22Rv1 (cell line): ENCODE measurements around the gene ATP6V0C.

Experiments
- H3K27ac ChIP-seq: fragments of 450-650 bp; 2 replicates; pipeline ENCODE4 v1.5.1; 2017
- ZFX ChIP-seq: fragments of 450-650 bp; IDR thresholded peaks from 2 replicates; pipeline ENCODE4 v1.6.1; 2017; ENCODE audit warnings: antibody characterized with exemption, borderline replicate concordance
- TF ChIP-seq, protein P1 (sequence below): fragments of 450-650 bp; IDR thresholded peaks from 2 replicates; pipeline ENCODE4 v1.5.1; 2017; ENCODE audit warnings: mild to moderate bottlenecking

The ATP6V0C gene

DNA sequence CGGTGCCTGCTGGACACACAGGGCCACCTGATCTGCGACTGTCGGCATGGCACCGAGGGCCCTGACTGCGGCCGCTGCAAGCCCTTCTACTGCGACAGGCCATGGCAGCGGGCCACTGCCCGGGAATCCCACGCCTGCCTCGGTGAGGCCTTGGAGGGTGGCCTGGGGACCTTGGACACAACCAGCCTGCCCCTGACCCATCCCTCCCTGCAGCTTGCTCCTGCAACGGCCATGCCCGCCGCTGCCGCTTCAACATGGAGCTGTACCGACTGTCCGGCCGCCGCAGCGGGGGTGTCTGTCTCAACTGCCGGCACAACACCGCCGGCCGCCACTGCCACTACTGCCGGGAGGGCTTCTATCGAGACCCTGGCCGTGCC, 41.3 kb upstream of the ATP6V0C start:
- peak overlapping the region; percentile 95 for H3K27ac ChIP-seq
- TF ChIP-seq ZFX = no peak
- TF ChIP-seq, protein P1, sequence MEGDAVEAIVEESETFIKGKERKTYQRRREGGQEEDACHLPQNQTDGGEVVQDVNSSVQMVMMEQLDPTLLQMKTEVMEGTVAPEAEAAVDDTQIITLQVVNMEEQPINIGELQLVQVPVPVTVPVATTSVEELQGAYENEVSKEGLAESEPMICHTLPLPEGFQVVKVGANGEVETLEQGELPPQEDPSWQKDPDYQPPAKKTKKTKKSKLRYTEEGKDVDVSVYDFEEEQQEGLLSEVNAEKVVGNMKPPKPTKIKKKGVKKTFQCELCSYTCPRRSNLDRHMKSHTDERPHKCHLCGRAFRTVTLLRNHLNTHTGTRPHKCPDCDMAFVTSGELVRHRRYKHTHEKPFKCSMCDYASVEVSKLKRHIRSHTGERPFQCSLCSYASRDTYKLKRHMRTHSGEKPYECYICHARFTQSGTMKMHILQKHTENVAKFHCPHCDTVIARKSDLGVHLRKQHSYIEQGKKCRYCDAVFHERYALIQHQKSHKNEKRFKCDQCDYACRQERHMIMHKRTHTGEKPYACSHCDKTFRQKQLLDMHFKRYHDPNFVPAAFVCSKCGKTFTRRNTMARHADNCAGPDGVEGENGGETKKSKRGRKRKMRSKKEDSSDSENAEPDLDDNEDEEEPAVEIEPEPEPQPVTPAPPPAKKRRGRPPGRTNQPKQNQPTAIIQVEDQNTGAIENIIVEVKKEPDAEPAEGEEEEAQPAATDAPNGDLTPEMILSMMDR = no peak

DNA sequence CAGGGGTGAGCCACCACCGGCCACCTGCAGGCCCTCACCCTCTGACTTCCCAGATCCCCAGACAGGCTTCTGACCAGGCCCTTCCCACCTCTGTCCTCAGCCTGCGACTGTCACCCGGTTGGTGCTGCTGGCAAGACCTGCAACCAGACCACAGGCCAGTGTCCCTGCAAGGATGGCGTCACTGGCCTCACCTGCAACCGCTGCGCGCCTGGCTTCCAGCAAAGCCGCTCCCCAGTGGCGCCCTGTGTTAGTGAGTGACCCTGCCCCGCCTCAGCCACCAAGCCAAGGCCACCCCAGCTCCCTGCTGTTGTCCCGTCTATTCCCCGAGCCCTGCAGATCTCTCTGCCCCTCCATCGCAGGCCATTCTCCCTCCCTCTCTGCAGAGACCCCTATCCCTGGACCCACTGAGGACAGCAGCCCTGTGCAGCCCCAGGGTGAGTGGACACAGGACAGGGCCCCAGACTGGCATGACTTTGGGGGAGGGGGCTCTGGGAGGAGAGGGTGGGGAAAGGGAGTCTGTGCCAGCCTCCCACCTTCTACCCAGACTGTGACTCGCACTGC, 40.8 kb upstream of the ATP6V0C start:
- H3K27ac ChIP-seq = peak overlapping the region; percentile 95
- TF ChIP-seq, protein P1 = no peak
- TF ChIP-seq ZFX = no peak

DNA sequence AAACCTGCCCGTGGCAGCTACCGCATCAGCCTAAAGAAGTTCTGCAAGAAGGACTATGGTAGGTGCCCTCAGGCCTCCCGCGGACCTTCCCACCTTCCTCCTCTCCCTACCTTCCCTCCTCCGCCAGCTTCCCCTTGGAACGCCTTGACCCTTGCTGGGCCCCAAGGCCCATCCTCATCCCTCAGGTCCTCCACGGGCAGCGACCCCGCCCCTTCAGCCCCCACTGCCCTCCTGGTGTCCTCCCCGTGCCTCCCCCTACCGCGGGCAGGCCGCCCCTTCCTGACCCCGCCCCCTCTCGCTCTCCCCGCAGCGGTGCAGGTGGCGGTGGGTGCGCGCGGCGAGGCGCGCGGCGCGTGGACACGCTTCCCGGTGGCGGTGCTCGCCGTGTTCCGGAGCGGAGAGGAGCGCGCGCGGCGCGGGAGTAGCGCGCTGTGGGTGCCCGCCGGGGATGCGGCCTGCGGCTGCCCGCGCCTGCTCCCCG, 40.3 kb upstream of the ATP6V0C start:
- H3K27ac ChIP-seq = peak overlapping the region; percentile 95
- TF ChIP-seq ZFX = no peak
- TF ChIP-seq, protein P1 = no peak

DNA sequence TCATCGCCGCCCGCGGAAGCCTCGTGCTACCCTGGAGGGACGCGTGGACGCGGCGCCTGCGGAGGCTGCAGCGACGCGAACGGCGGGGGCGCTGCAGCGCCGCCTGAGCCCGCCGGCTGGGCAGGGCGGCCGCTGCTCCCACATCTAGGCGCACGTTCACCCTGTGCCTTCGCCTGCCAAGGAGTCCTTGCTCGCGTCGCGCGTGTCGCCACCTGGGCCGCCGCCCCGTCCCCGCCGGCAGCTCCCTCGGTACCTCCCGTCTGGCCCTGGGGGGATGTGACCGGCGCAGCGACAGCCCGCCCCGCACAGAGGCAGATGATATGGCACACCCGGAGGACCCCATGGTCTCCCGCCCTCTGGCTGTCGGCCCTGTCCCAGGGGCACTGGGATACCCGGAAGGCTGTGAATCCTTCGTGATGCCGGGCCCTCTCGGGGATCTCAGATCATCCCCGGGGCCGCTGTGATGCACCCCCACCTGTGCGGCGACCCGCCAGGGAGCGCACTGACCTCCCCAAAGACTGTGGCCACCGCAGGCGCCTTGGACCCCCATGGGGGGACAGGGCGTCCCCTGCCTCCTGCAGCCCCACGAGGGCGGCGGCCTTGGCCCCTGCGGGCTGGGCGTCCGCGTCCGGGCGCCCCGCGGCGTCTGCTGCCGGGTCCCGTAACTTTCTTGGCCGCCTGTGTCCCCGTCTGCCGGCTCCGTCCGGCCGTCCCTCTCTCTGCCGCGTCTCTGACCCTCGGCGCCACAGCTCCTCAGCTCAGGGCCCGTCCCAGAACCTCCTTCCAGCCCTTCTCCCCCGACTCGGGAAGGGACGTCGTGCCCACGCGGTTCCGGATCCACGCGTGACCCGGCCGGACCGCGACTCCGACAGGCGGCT, 39.5 kb upstream of the ATP6V0C start:
- H3K27ac ChIP-seq = peak overlapping the region; percentile 95

DNA sequence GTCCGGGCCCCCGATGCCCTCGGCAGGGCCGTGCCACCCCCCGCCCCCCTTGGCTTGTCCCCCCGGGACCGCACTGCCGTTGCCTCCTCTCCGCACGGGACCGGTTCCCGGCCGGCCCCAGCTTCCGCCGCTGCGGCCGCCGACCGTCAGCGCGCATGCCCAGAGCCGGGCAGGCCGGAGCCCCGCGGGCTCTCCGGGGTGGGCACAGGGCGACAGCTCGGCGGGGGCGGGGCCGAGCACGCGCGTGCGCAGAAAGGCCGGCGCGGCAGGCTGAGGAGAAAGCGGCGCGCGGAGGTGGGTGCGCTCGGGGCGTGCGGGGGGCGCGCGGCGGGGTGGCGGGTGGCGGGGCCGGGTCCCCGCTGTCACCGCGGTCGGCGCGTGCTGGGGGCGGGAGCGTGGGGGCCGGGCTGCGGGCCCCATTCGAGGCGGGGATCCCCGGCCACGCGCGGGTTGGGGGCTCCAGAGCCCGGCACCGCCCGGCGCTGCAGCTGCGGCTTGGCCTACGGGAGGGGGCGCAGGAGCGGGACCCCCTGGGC, 38.8 kb upstream of the ATP6V0C start, which contains the start of gene TBC1D24:
Gene TBC1D24 (plus strand): TSS at position 251 of the 536 bp plus-strand sequence. CDS start 21,022 bp downstream, outside the sequence.
- no peak for TF ChIP-seq ZFX
- TF ChIP-seq, protein P1 = no peak
- peak within 1 kb of the TSS; percentile 95 for H3K27ac ChIP-seq

More for the DNA sequence above, 39.5 kb upstream of the ATP6V0C start:
- TF ChIP-seq ZFX = no peak
- TF ChIP-seq, protein P1 = peak; percentile 80

DNA sequence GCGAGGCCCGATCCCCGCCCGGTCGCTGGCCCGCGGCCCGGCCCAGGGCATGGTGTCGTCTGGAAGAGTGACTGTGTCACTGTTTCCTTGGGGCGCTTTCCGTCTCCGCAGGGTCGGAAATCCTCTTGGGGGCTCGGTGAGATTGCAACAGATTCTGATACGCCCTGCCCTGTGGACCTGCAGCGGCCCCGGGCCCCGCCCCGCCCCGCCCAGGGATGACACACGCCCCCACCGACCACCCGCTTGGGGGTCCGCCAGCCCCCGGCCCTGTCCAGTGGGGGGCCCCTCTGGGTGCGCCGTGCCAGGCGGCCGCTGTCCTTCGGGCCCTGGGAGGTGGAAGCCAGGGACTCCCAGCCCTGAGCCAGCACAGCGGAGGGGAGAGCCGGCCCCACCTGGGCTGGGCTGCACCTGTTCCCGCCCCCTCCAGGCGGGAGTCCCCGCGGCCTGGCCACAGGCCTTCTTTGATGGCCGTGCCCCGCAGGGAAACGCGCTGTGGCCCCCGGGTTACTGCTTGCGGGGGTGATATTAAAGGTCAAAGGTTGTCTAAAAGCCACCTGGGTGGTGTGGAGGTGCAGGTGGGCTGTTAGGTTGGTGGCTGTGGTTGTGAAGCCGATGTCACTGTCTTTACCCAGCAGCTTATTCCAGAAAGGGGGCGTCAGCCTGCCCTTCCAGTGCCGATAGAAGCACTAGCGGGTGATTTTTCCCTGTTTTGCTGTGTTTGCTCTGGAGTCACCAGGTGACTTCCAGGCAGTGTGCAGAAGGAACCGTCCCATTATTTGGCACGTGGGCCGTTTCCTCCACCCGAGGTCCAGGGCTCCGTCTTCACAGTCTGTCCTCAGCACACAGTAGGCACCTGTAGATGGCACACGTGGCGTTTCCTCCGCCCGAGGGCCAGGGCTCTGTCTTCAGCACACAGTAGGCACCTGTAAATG, 38.1 kb upstream of the ATP6V0C start:
- H3K27ac ChIP-seq = peak overlapping the region; percentile 95
- TF ChIP-seq, protein P1 = no peak
- no peak for TF ChIP-seq ZFX
